NT2/D1 (cell line): ENCODE data around the gene CRIP3.
"Not testable (repeated sequence)": the region's sequence is repeated elsewhere in the genome, so short reads cannot be mapped to it uniquely, and the experiment has no call there.

ENCODE experiments used
- DNase-seq: peaks from one replicate; pipeline ENCODE4 v3.0.0-alpha.2; 2011; ENCODE audit warnings: low read depth, low spot score
- H3K27me3 ChIP-seq: 2 replicates; pipeline ENCODE4 v1.6.0; 2011; ENCODE audit warnings: mild to moderate bottlenecking; ENCODE audit not compliant: insufficient read length, insufficient read depth
- H3K36me3 ChIP-seq: 2 replicates; pipeline ENCODE4 v1.6.1; 2011; ENCODE audit warnings: mild to moderate bottlenecking, low read length, mixed read lengths; ENCODE audit not compliant: insufficient read depth, insufficient read length
- H3K4me1 ChIP-seq: 2 replicates; pipeline ENCODE4 v1.5.1; 2011; ENCODE audit not compliant: insufficient read depth, insufficient read length
- H3K4me3 ChIP-seq: 2 replicates; pipeline ENCODE4 v1.5.1; 2011; ENCODE audit warnings: low read depth; ENCODE audit not compliant: insufficient read length
- H3K9ac ChIP-seq: 2 replicates; pipeline ENCODE4 v1.6.0; 2011; ENCODE audit warnings: low read depth; ENCODE audit not compliant: insufficient read length
- H3K9me3 ChIP-seq: 2 replicates; pipeline ENCODE4 v1.5.1; 2011; ENCODE audit warnings: mild to moderate bottlenecking, low read length; ENCODE audit not compliant: insufficient read depth
- SUZ12 ChIP-seq: IDR thresholded peaks from 2 replicates; pipeline ENCODE4 v1.6.1; 2011; ENCODE audit not compliant: insufficient read length, insufficient read depth; ENCODE audit errors: extremely low read depth
- YY1 ChIP-seq: IDR thresholded peaks from 2 replicates; pipeline ENCODE4 v1.6.1; 2011; ENCODE audit not compliant: insufficient read length, insufficient read depth
- ZNF274 ChIP-seq: IDR thresholded peaks from 2 replicates; pipeline ENCODE4 v1.6.1; 2011; ENCODE audit warnings: mild to moderate bottlenecking, low read depth, low read length

Gene CRIP3

GRCh38 chr6:43306086-43306485 lies 2.5 kb downstream of the CRIP3 start:
- H3K9ac ChIP-seq, result no peak overlapping the region
- no peak for DNase-seq
- TF ChIP-seq YY1, result no peak
- no peak for TF ChIP-seq ZNF274
- TF ChIP-seq SUZ12, result no peak
- no peaks in the 10 kb centered on the region for H3K36me3 ChIP-seq
- peaks cover 7% of the 10 kb centered on the region for H3K4me1 ChIP-seq
- H3K4me3 ChIP-seq, result no peak overlapping the region
- no peaks in the 10 kb centered on the region for H3K9me3 ChIP-seq
- no peaks in the 10 kb centered on the region for H3K27me3 ChIP-seq

GRCh38 chr6:43304882-43305281 lies 3.7 kb downstream of the CRIP3 start:
- no peak for DNase-seq
- Histone ChIP-seq H3K36me3 (no peaks in the 10 kb centered on the region), H3K4me1 (peaks cover 7% of the 10 kb centered on the region), H3K4me3 (no peak overlapping the region), H3K9me3 (no peaks in the 10 kb centered on the region), H3K27me3 (no peaks in the 10 kb centered on the region), H3K9ac (no peak overlapping the region)
- TF ChIP-seq SUZ12, result no peak
- no peak for TF ChIP-seq ZNF274
- TF ChIP-seq YY1, result no peak

GRCh38 chr6:43304361-43304760 lies 4.3 kb downstream of the CRIP3 start:
- Histone ChIP-seq H3K9me3 (no peaks in the 10 kb centered on the region), H3K4me3 (no peak overlapping the region), H3K9ac (no peak overlapping the region), H3K27me3 (no peaks in the 10 kb centered on the region), H3K4me1 (peaks cover 10% of the 10 kb centered on the region), H3K36me3 (no peaks in the 10 kb centered on the region)
- TF ChIP-seq SUZ12, result no peak
- TF ChIP-seq ZNF274, result no peak
- TF ChIP-seq YY1, result no peak
- no peak for DNase-seq

- H3K4me1 ChIP-seq, result peaks cover 13% of the 10 kb centered on the region
- no peak overlapping the region for H3K4me3 ChIP-seq
- H3K36me3 ChIP-seq, result no peaks in the 10 kb centered on the region
- TF ChIP-seq ZNF274, result no peak
- no peak for TF ChIP-seq SUZ12
- no peak for TF ChIP-seq YY1
- no peaks in the 10 kb centered on the region for H3K9me3 ChIP-seq
- H3K9ac ChIP-seq, result no peak overlapping the region
- no peaks in the 10 kb centered on the region for H3K27me3 ChIP-seq
- DNase-seq, result no peak
These were observed 4.8 kb downstream of the CRIP3 start for GRCh38 chr6:43303751-43304331.

- not testable (repeated sequence) for H3K4me3 ChIP-seq, H3K9me3 ChIP-seq, H3K36me3 ChIP-seq, DNase-seq, H3K27me3 ChIP-seq, H3K9ac ChIP-seq
- peaks cover 17% of the 10 kb centered on the region for H3K4me1 ChIP-seq
These were observed 5.6 kb downstream of the CRIP3 start for GRCh38 chr6:43303006-43303405.

- Histone ChIP-seq H3K4me1 (peaks cover 19% of the 10 kb centered on the region), H3K9me3 (no peaks in the 10 kb centered on the region), H3K36me3 (no peaks in the 10 kb centered on the region), H3K27me3 (no peaks in the 10 kb centered on the region), H3K4me3 (no peak overlapping the region), H3K9ac (no peak overlapping the region)
- no peak for DNase-seq
- no peak for TF ChIP-seq SUZ12
- TF ChIP-seq ZNF274, result no peak
- no peak for TF ChIP-seq YY1
These were observed 6.5 kb downstream of the CRIP3 start for GRCh38 chr6:43302126-43302525.

- Histone ChIP-seq H3K4me3 (no peak overlapping the region), H3K9me3 (no peaks in the 10 kb centered on the region), H3K4me1 (peaks cover 19% of the 10 kb centered on the region), H3K27me3 (no peaks in the 10 kb centered on the region), H3K9ac (no peak overlapping the region), H3K36me3 (no peaks in the 10 kb centered on the region)
- DNase-seq, result no peak
- TF ChIP-seq YY1 (no peak), SUZ12 (no peak), ZNF274 (no peak)
These were observed 7.3 kb downstream of the CRIP3 start for GRCh38 chr6:43301081-43301870.
